ENCODE measurements around the gene SAT2.
A peak's percentile ranks its signal among the peaks of the same experiment; 100 is the strongest.

The SAT2 gene

GRCh38 chr17:7589891-7590691, 37.5 kb downstream of the SAT2 start, which contains the start of gene SOX15:
Gene SOX15 (minus strand): TSS chr17:7590094. CDS start chr17:7589676, 418 bp downstream.
- DNase-seq, result no peak

GRCh38 chr17:7589204-7589868, 38.3 kb downstream of the SAT2 start:
- DNase-seq, result no peak

DNA sequence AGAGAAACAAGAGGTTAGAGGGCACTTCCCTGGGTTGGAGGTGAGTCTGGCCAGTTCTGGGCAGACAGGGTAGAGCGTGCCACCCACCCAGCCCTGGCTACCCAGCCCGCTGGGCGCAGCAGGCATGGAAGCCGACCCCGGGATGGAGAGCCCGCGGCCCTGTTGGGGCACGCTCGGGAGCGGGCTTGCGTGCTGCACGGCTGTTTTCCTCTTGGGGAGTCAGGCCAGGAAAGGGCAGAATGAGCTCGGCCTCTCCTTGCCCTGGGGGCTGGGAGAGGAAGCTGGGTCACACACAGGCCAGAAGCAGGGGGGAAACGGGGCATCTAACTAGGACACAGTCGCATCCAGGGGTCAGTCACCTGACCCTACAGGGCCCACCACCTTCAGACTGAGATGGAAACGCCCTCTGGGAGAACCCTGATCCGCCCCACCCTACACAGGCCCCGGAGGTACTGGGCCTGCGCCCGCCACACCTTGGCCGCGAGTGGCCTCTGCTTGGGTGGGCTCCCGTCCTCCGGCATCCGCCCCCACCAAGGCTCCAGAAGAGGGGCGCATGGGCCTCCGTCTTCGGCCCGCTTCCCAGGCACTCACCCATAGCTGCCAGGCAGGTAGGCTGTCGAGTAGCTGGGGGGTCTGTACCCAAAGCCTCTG, 38.9 kb downstream of the SAT2 start:
- DNase-seq, result no peak

DNA sequence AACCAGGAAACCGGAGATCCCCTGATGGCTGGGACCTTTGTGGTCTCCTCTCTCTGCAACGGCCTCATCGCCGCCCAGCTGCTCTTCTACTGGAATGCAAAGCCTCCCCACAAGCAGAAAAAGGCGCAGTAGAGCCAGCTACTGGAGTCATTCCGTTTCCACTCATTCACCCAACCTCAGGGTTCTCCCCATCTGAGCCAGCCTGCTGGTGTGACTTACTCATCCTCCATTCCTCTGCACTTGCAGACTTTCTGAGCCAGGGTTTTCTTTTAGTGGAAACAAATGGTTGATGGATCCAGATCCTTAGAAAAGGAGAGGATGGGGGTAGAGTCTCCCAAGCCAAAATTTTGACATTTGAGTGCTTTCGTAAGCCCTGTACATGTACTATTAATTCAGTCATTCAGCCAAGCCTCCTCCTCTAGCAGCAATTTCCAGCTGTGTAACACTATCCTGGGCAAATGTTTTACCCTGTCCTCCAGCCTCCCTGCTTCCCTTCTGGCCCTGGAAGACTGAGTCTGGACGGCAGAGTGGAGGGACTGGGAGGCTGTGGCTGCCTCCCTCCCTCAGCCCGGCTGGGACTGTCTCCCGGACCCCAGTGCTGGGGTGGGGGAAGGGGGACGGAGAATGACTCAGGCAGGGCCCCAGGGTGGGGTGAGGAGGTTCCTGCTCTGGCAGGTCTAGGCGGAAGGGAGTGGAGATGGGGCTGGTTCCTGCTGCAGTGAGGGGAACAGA, 40.0 kb downstream of the SAT2 start:
- DNase-seq, result no peak

DNA sequence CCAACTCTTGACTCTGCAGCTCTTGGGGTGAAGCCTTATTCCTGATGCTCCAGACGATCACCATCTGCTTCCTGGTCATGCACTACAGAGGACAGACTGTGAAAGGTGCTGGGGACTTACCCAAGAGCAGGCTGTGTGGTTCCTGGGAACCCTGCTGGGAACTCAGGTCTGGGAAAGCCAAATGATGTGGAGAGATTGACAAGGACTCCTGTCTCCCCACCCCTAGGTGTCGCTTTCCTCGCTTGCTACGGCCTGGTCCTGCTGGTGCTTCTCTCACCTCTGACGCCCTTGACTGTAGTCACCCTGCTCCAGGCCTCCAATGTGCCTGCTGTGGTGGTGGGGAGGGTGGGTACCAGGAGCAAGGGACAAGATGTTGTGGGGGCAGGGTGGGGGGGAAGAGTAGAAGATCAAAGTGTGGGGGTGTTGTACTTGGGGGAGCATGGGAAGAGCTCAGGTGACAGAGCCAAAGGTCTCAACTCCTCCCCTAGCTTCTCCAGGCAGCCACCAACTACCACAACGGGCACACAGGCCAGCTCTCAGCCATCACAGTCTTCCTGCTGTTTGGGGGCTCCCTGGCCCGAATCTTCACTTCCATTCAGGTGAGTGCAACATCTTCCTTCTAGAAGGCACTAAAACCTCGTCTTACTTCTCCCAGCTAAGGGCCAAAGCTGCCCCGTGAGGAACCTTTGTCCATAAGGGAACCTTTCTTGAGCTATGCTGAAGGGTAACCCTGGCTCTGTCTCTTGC, 40.8 kb downstream of the SAT2 start:
- DNase-seq, result no peak

- peak; percentile 64 for DNase-seq
These were observed 44.1 kb downstream of the SAT2 start, which contains the start of gene MPDU1 for GRCh38 chr17:7583253-7584109. Gene MPDU1 (plus strand): TSS chr17:7583852. CDS start chr17:7583863, 11 bp downstream.

- DNase-seq, result no peak
These were observed 45.0 kb downstream of the SAT2 start for GRCh38 chr17:7582396-7583252.

- DNase-seq, result no peak
These were observed 46.7 kb downstream of the SAT2 start for GRCh38 chr17:7580604-7581575.

- DNase-seq, result no peak
These were observed 47.6 kb downstream of the SAT2 start for GRCh38 chr17:7579834-7580603.

- peak; percentile 11 for DNase-seq
These were observed 48.4 kb downstream of the SAT2 start, which contains the start of gene CD68 for GRCh38 chr17:7579001-7579833. Gene CD68 (plus strand): TSS chr17:7579638. CDS start chr17:7579678, 40 bp downstream.

GRCh38 chr17:7577327-7578199, 50.1 kb downstream of the SAT2 start:
- DNase-seq, result no peak

GRCh38 chr17:7576432-7576937, 51.1 kb downstream of the SAT2 start:
- no peak for DNase-seq
